Type B pancreatic cell (in vitro differentiated cells): ENCODE data around the gene CPM. TPM values are rescaled to one million over a fixed set of nuclear protein-coding genes. Genes with fewer than 3 reads are reported as not detected.

Source experiments
- DNase-seq: peaks from one replicate; pipeline ENCODE4 v3.0.0; 2021; ENCODE audit warnings: mixed read lengths; ENCODE audit not compliant: unreplicated experiment; ENCODE audit errors: extremely low spot score
- H3K27ac Mint-ChIP-seq: 2 replicates; pipeline ENCODE4 v1.8.0; 2021; ENCODE audit warnings: mild to moderate bottlenecking, mixed read lengths
- H3K27me3 Mint-ChIP-seq: 2 replicates; pipeline ENCODE4 v1.8.0; 2021; ENCODE audit warnings: mixed read lengths
- H3K36me3 Mint-ChIP-seq: 2 replicates; pipeline ENCODE4 v1.8.0; 2021; ENCODE audit warnings: mixed read lengths
- H3K4me1 Mint-ChIP-seq: one replicate; pipeline ENCODE4 v1.8.0; 2021; ENCODE audit warnings: mixed read lengths; ENCODE audit not compliant: unreplicated experiment
- H3K4me3 Mint-ChIP-seq: 2 replicates; pipeline ENCODE4 v1.8.0; 2021; ENCODE audit warnings: mild to moderate bottlenecking, mixed read lengths
- H3K9me3 Mint-ChIP-seq: 2 replicates; pipeline ENCODE4 v1.8.0; 2021; ENCODE audit warnings: mixed read lengths
- CTCF ChIP-seq: fragments of 200-600 bp; sonication (generic); conservative IDR thresholded peaks from 2 replicates; pipeline ENCODE4 v1.5.0; 2021; ENCODE audit warnings: antibody characterized with exemption, mild to moderate bottlenecking
- total RNA-seq: library from RNA; stranded (reverse); gene quantifications from 2 replicates; pipeline ENCODE4 v1.2.1, GENCODE V29; 2021; ENCODE audit warnings: low replicate concordance

The CPM gene
- total RNA-seq, 1 donor from 2014 or later, result 58.1 TPM

- Mint-ChIP-seq H3K27ac (no peak overlapping the region), H3K4me3 (no peak overlapping the region), H3K36me3 (peaks cover 3% of the 10 kb centered on the region), H3K9me3 (no peaks in the 10 kb centered on the region), H3K4me1 (no peaks in the 10 kb centered on the region), H3K27me3 (no peaks in the 10 kb centered on the region)
- no peak for DNase-seq
- TF ChIP-seq CTCF, result no peak
Observed at GRCh38 chr12:68924546-68924945, 8.4 kb downstream of the CPM start.

DNA sequence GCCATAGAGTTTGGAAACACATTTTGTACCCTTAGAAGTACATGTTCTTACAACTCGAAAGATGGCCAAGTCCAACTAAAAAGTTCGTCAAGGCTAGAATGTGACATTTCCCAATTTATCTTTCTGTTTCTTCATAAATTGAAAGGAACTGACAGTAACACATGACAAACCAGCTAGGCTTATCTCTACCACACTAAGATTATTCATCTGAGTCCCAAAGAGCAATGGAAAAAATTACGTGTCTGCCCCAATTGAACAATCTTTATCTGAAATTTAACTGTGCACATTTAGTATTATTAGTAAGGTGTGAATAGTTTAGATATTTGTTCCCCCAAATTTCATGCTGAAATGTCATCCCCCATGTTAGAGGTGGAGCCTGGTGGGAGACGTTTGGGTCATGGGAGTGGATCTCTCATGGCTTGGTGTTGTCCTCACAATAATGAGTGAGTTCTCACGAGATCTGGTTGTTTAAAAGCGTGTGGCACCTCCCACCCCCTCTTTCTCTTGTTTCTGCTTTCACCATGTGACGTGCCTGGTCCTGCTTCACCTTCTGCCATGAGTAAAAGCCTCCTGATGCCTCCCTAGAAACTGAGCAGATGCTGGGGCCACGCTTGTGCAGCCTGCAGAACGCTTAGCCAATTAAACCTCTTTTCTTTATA is 13.3 kb downstream of the CPM start:
- no peak for DNase-seq
- H3K36me3 Mint-ChIP-seq, result no peaks in the 10 kb centered on the region
- H3K9me3 Mint-ChIP-seq, result no peaks in the 10 kb centered on the region
- no peak overlapping the region for H3K27ac Mint-ChIP-seq
- H3K4me1 Mint-ChIP-seq, result no peaks in the 10 kb centered on the region
- no peak for TF ChIP-seq CTCF
- H3K4me3 Mint-ChIP-seq, result no peak overlapping the region
- no peaks in the 10 kb centered on the region for H3K27me3 Mint-ChIP-seq

- H3K36me3 Mint-ChIP-seq, result no peaks in the 10 kb centered on the region
- H3K4me1 Mint-ChIP-seq, result no peaks in the 10 kb centered on the region
- no peak for TF ChIP-seq CTCF
- DNase-seq, result no peak
- H3K27me3 Mint-ChIP-seq, result no peaks in the 10 kb centered on the region
- no peak overlapping the region for H3K27ac Mint-ChIP-seq
- no peak overlapping the region for H3K4me3 Mint-ChIP-seq
- H3K9me3 Mint-ChIP-seq, result no peaks in the 10 kb centered on the region
Observed at GRCh38 chr12:68918960-68919359, 14.0 kb downstream of the CPM start.

GRCh38 chr12:68915055-68915454 is 17.9 kb downstream of the CPM start:
- no peak for TF ChIP-seq CTCF
- Mint-ChIP-seq H3K4me1 (no peaks in the 10 kb centered on the region), H3K9me3 (no peaks in the 10 kb centered on the region), H3K36me3 (no peaks in the 10 kb centered on the region), H3K27me3 (no peaks in the 10 kb centered on the region), H3K27ac (no peak overlapping the region), H3K4me3 (no peak overlapping the region)
- DNase-seq, result no peak

DNA sequence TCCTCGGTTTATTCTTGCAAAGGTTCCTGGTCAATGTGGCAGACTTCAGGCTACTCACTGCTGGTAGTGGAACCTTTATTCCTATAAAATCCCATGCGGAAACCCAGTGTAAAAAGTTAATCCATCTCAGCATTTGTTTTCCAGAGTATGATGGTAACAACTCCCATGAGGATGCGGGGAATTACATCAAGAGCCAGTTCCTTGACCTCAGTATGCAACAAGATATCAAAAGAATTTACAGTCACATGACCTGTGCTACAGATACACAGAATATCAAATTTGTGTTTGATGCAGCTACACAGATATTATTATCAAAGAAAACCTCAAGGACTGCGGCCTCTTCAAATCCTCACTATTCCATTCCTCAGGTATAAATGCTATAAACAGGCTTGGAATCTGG is 19.3 kb downstream of the CPM start:
- Mint-ChIP-seq H3K36me3 (no peaks in the 10 kb centered on the region), H3K9me3 (no peaks in the 10 kb centered on the region), H3K27me3 (no peaks in the 10 kb centered on the region), H3K4me1 (no peaks in the 10 kb centered on the region), H3K27ac (no peak overlapping the region), H3K4me3 (no peak overlapping the region)
- DNase-seq, result no peak
- TF ChIP-seq CTCF, result no peak

DNA sequence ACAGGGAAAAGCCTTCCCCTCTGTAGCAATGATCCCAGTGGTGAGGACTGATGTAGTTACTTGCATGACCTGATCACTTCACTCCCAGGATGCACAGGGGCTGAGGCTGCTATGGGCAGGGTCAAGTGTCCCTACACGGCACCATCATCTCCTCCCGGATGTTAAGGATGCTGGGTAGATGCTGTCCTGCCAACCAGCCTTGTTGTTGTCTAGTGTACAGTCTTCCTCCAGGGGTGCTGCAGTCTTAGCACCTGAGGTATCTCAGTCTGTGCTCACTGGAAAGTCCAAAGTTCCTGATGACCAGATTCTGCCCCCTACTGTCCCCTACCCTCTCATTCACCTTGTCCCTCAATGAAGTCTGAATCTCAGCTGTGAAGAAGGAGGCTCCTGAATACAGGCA is 20.1 kb downstream of the CPM start:
- H3K27me3 Mint-ChIP-seq, result no peaks in the 10 kb centered on the region
- H3K27ac Mint-ChIP-seq, result no peak overlapping the region
- no peak for TF ChIP-seq CTCF
- no peaks in the 10 kb centered on the region for H3K36me3 Mint-ChIP-seq
- no peaks in the 10 kb centered on the region for H3K9me3 Mint-ChIP-seq
- H3K4me1 Mint-ChIP-seq, result no peaks in the 10 kb centered on the region
- no peak for DNase-seq
- no peak overlapping the region for H3K4me3 Mint-ChIP-seq
